DOHH2 (cell line): Measurements from ENCODE around the gene GXYLT2.

Experiments used
- H3F3A ChIP-seq: fragments of 200-600 bp; sonication (generic), shearing (Covaris generic); 2 replicates; pipeline ENCODE4 v1.6.0; 2016; ENCODE audit warnings: antibody characterized with exemption, mild to moderate bottlenecking; ENCODE audit not compliant: control insufficient read depth, insufficient read depth
- H3K27ac ChIP-seq: fragments of 200-600 bp; sonication (generic); 2 replicates; pipeline ENCODE4 v1.5.1; 2014; ENCODE audit warnings: low read depth, mild to moderate bottlenecking, low read length, moderate library complexity
- H3K27me3 ChIP-seq: fragments of 200-600 bp; sonication (generic); 2 replicates; pipeline ENCODE4 v1.6.1; 2014; ENCODE audit warnings: mild to moderate bottlenecking, low read length, mixed read lengths; ENCODE audit not compliant: control insufficient read depth
- H3K36me3 ChIP-seq: fragments of 200-600 bp; sonication (generic); 2 replicates; pipeline ENCODE4 v1.6.1; 2014; ENCODE audit warnings: mild to moderate bottlenecking, low read length, moderate library complexity, mixed read lengths; ENCODE audit not compliant: control insufficient read depth
- H3K4me1 ChIP-seq: fragments of 200-600 bp; sonication (generic); 2 replicates; pipeline ENCODE4 v1.6.1; 2014; ENCODE audit warnings: mild to moderate bottlenecking, low read length, mixed read lengths; ENCODE audit not compliant: control insufficient read depth
- H3K4me2 ChIP-seq: fragments of 200-600 bp; sonication (generic); 2 replicates; pipeline ENCODE4 v1.6.0; 2014; ENCODE audit warnings: mild to moderate bottlenecking, low read length, moderate library complexity
- H3K4me3 ChIP-seq: fragments of 200-600 bp; sonication (generic); 2 replicates; pipeline ENCODE4 v1.5.1; 2014; ENCODE audit warnings: mild to moderate bottlenecking, low read length, mixed read lengths
- H3K79me2 ChIP-seq: fragments of 200-600 bp; sonication (generic); 2 replicates; pipeline ENCODE4 v1.6.1; 2014; ENCODE audit warnings: mild to moderate bottlenecking, low read length, mixed read lengths; ENCODE audit not compliant: control insufficient read depth
- H3K9me2 ChIP-seq: fragments of 200-600 bp; sonication (generic); replicated peaks from 2 replicates; pipeline ENCODE4 v1.6.1; 2014; ENCODE audit warnings: mild to moderate bottlenecking, low read length, mixed read lengths; ENCODE audit not compliant: control insufficient read depth
- H3K9me3 ChIP-seq: fragments of 200-600 bp; sonication (generic); 2 replicates; pipeline ENCODE4 v1.6.1; 2014; ENCODE audit warnings: antibody characterized with exemption, low read length, mixed read lengths; ENCODE audit not compliant: control insufficient read depth, insufficient read depth
- H4K20me1 ChIP-seq: fragments of 200-600 bp; sonication (generic); 2 replicates; pipeline ENCODE4 v1.6.0; 2014; ENCODE audit warnings: low read depth, mild to moderate bottlenecking, antibody characterized with exemption, low read length, moderate library complexity; ENCODE audit not compliant: control insufficient read depth, insufficient read depth
- CTCF ChIP-seq: fragments of 200-600 bp; sonication (generic); IDR thresholded peaks from one replicate; pipeline ENCODE4 v1.5.1; 2014; ENCODE audit warnings: antibody characterized with exemption, mild to moderate bottlenecking, low read depth, low read length; ENCODE audit not compliant: poor library complexity, severe bottlenecking
- EZH2phosphoT487 ChIP-seq: fragments of 200-600 bp; sonication (generic); IDR thresholded peaks from 2 replicates; pipeline ENCODE4 v1.6.1; 2017; ENCODE audit warnings: borderline replicate concordance, mild to moderate bottlenecking, antibody characterized with exemption, low read length, moderate library complexity, mixed read lengths

The GXYLT2 gene

GRCh38 chr3:72996473-72997333 lies 108.9 kb downstream of the GXYLT2 start, which contains the start of gene PPP4R2:
Gene PPP4R2, plus strand, starts transcription at chr3:72996811. Its CDS starts 227 bp downstream, at chr3:72997038.
- Histone ChIP-seq H3K36me3 (peaks cover 46% of the 10 kb centered on the region), H3K9me2 (no peaks in the 10 kb centered on the region), H3K4me1 (peaks cover 34% of the 10 kb centered on the region), H3F3A (peaks cover 4% of the 10 kb centered on the region), H3K79me2 (peaks cover 49% of the 10 kb centered on the region), H3K27me3 (no peaks in the 10 kb centered on the region), H3K4me3 (peak within 1 kb of the TSS; percentile 98), H3K27ac (peak within 1 kb of the TSS; percentile 87), H3K4me2 (peak within 1 kb of the TSS; percentile 74), H4K20me1 (peaks cover 28% of the 10 kb centered on the region), H3K9me3 (no peaks in the 10 kb centered on the region)
- no peak for TF ChIP-seq EZH2phosphoT487
- no peak for TF ChIP-seq CTCF

- Histone ChIP-seq H4K20me1 (peaks cover 32% of the 10 kb centered on the region), H3K36me3 (peaks cover 53% of the 10 kb centered on the region), H3K4me1 (peaks cover 34% of the 10 kb centered on the region), H3K27ac (peak overlapping the region; percentile 87), H3K9me2 (no peaks in the 10 kb centered on the region), H3K4me2 (peak overlapping the region; percentile 68), H3K4me3 (peak overlapping the region; percentile 98), H3K79me2 (peaks cover 56% of the 10 kb centered on the region), H3K27me3 (no peaks in the 10 kb centered on the region), H3K9me3 (no peaks in the 10 kb centered on the region), H3F3A (peaks cover 4% of the 10 kb centered on the region)
- TF ChIP-seq EZH2phosphoT487 (no peak), CTCF (peak; percentile 62)
Measured at GRCh38 chr3:72997421-72997961, 109.6 kb downstream of the GXYLT2 start.

GRCh38 chr3:72998466-72998865 lies 110.6 kb downstream of the GXYLT2 start:
- H3K4me3 ChIP-seq: peak overlapping the region; percentile 98
- peaks cover 62% of the 10 kb centered on the region for H3K36me3 ChIP-seq
- peaks cover 4% of the 10 kb centered on the region for H3F3A ChIP-seq
- H3K4me2 ChIP-seq: peak overlapping the region; percentile 68
- TF ChIP-seq CTCF (no peak), EZH2phosphoT487 (no peak)
- no peak overlapping the region for H3K27ac ChIP-seq
- peaks cover 32% of the 10 kb centered on the region for H4K20me1 ChIP-seq
- H3K9me3 ChIP-seq: no peaks in the 10 kb centered on the region
- peaks cover 34% of the 10 kb centered on the region for H3K4me1 ChIP-seq
- H3K9me2 ChIP-seq: no peaks in the 10 kb centered on the region
- H3K27me3 ChIP-seq: no peaks in the 10 kb centered on the region
- H3K79me2 ChIP-seq: peaks cover 66% of the 10 kb centered on the region
